HG03571 (cell line): Measurements from ENCODE around the gene AQP6.

Experiments used
- ATAC-seq: cut with Tn5 transposase; IDR thresholded peaks from one replicate; pipeline ENCODE4 v1.9.1; 2021; ENCODE audit not compliant: unreplicated experiment

The AQP6 gene

GRCh38 chr12:50025187-50026059, 52.7 kb downstream of the AQP6 start, which contains the start of gene RACGAP1:
Gene RACGAP1, minus strand, starts transcription at chr12:50025494. Its CDS starts 8,779 bp downstream, at chr12:50016715.
- ATAC-seq, result peak; percentile 97

DNA sequence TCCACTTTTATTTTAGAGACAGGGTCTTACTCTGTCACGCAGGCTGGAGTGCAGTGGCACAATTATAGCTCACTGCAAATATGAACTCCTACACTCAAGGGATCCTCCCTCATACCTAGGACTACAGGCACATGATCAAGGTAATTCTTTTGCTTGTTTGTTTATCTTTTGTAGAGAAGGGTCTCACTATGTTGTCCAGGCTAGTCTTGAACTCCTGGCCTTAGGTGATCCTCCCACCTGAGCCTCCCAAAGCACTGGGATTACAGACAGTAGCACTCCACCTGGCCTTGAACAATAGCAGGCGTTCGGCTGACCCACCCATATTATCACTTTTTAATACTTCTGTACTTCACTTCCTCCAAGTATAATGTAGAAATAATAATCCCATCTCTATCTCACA, 53.9 kb downstream of the AQP6 start:
- no peak for ATAC-seq
